OCI-LY7 (cell line): Measurements from ENCODE around the gene ROR2.

ENCODE experiments used
- CTCF ChIP-seq: fragments of 200-600 bp; sonication (generic); conservative IDR thresholded peaks from 2 replicates; pipeline ENCODE4 v1.5.1; 2014; ENCODE audit warnings: mild to moderate bottlenecking, antibody characterized with exemption, low read length, moderate library complexity, mixed read lengths
- EZH2phosphoT487 ChIP-seq: fragments of 200-600 bp; sonication (generic); IDR thresholded peaks from 2 replicates; pipeline ENCODE4 v1.6.1; 2018; ENCODE audit warnings: low read depth, borderline replicate concordance, mild to moderate bottlenecking, mixed run types, antibody characterized with exemption, low read length, moderate library complexity, mixed read lengths

DNA sequence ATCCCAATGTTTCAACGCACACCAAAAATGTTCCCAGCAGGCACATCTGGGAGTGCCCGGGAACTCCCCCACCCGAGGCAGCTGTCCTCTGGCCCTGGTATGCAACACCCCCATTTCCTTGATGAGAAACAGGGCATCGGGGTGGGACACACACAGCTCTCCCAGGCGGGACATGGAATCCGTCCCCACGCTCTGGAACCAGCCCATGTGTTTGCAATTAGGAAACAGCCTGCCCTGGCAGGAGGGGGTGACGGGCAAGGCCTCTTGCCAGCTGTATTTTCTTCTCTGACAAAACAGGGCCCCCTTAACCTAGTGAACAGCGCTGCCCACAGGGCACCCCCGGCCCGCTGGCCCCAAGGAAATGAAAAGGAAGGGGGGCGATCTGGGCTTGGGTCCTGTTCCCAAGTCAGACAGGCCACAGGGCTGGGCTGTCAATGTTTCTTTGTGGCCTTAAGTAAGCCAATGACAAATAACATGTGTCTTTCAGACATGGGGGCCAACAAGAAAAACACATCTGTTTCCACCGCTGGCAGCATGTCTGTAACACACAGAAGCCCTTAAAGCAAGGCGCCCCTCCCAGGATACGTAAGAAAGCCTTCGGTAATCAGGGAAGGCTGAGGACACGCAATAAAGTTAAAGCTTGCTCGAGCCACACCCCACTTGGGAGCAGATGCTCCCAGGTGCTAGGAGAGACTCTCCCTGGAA is 125.3 kb downstream of the ROR2 start:
- TF ChIP-seq CTCF = no peak
- TF ChIP-seq EZH2phosphoT487 = no peak
